ENCODE data around the gene SOHLH1.

DNA sequence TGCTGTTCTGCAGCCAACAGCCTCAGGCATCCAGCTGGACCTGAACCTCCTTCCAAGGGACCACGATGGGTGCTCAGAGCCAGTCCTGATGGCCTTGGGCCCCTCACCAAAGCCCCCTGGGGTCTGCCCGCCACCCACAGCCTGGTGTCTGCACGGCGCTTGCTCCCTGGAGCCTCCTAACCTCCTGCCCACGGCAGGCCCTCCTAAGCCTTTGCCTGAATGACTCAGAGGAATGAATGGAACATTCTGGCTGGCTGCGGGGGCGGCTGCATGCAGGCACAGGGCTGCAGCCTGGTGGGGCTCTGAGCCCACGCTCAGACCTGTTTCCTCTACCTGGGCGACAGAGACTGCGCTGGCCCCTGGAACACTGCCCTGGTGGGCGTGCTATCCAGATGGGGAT, 6.9 kb downstream of the SOHLH1 start:
- TF ChIP-seq EZH2 (IDR thresholded peaks at IDR 0.05; ENCODE audit: insufficient read depth, poor library complexity, severe bottlenecking) (no peak), EZH2phosphoT487 (IDR thresholded peaks at IDR 0.05; ENCODE audit: insufficient read depth, low read depth) (no peak)

Measured in GM23248 (cell line).